Mammary epithelial cell (primary cell): ENCODE measurements around the gene MPO.

ENCODE experiments used
- CTCF ChIP-seq, 2 donors: IDR thresholded peaks in 1 of 2; conservative IDR thresholded peaks in 1 of 2; 2 replicates each; pipeline ENCODE4 v1.5.1; 2011 to 2012; ENCODE audit warnings: inconsistent platforms in 2 of 2, low read length in 2 of 2, mild to moderate bottlenecking in 2 of 2, control low read depth in 1 of 2, low read depth in 1 of 2; ENCODE audit not compliant: insufficient read depth in 1 of 2; ENCODE audit errors: extremely low read depth in 1 of 2
- EZH2 ChIP-seq: IDR thresholded peaks from 2 replicates; pipeline ENCODE4 v1.6.1; 2012; ENCODE audit warnings: low read length, inconsistent platforms, borderline replicate concordance

- TF ChIP-seq CTCF (conservative IDR thresholded peaks at IDR 0.05 in 1 of 2, IDR thresholded peaks at IDR 0.05 in 1 of 2; ENCODE audit: extremely low read depth in 1 of 2, insufficient read depth in 1 of 2, low read depth in 1 of 2, low read length in 2 of 2) (no peak), EZH2 (no peak)
Measured at GRCh38 chr17:58285422-58285810, 4.7 kb upstream of the MPO start.
